Stimulated activated CD4-positive, alpha-beta T cell treated with anti-CD3 and anti-CD28 coated beads, Interleukin-1b, Interleukin-23, amount 100 ng/mL, for 24 hours (primary cell): ENCODE results near the gene IGFLR1.
A peak's percentile ranks its signal among the peaks of the same experiment; 100 is the strongest.
"Not testable (repeated sequence)": the region's sequence is repeated elsewhere in the genome, so short reads cannot be mapped to it uniquely, and the experiment has no call there.

Experiments used
- DNase-seq, 4 experiments: peaks; one replicate each; pipeline ENCODE4 v3.0.0-alpha.2; 2020; ENCODE audit warnings: low read depth in 4 of 4, low spot score in 1 of 4

IGFLR1 gene

GRCh38 chr19:35725216-35725861, 16.9 kb downstream of the IGFLR1 start:
- DNase-seq, result no peak

- no peak for DNase-seq
These were observed 17.7 kb downstream of the IGFLR1 start for GRCh38 chr19:35724560-35724959.

- not testable (repeated sequence) for DNase-seq
These were observed 18.1 kb downstream of the IGFLR1 start for GRCh38 chr19:35724132-35724531.

- no peak for DNase-seq
These were observed 18.6 kb downstream of the IGFLR1 start for GRCh38 chr19:35723671-35724070.

GRCh38 chr19:35722897-35723296, 19.4 kb downstream of the IGFLR1 start:
- DNase-seq, result no peak

- DNase-seq, result no peak
These were observed 19.8 kb downstream of the IGFLR1 start for GRCh38 chr19:35722461-35722860.

- DNase-seq, result no peak
These were observed 20.9 kb downstream of the IGFLR1 start for GRCh38 chr19:35721374-35721773.

GRCh38 chr19:35720648-35721047, 21.6 kb downstream of the IGFLR1 start:
- no peak for DNase-seq

- DNase-seq, result no peak
These were observed 22.1 kb downstream of the IGFLR1 start for GRCh38 chr19:35720163-35720524.

- no peak for DNase-seq
These were observed 22.7 kb downstream of the IGFLR1 start for GRCh38 chr19:35719402-35720162.

GRCh38 chr19:35718345-35719041, 23.8 kb downstream of the IGFLR1 start:
- peak in 1 of 4 experiments; percentile 51 for DNase-seq

GRCh38 chr19:35717665-35718344, 24.4 kb downstream of the IGFLR1 start, which contains the start of gene KMT2B:
TSS of gene KMT2B (plus strand) at chr19:35718003. CDS start at chr19:35718019, 16 bp downstream.
- DNase-seq, result peak in 2 of 4 experiments; percentile 83 to 93

- DNase-seq, result peak in 3 of 4 experiments; percentile 73 to 94 (median 91)
These were observed 25.2 kb downstream of the IGFLR1 start for GRCh38 chr19:35716801-35717664.

GRCh38 chr19:35715981-35716800, 26.1 kb downstream of the IGFLR1 start:
- no peak for DNase-seq

GRCh38 chr19:35715355-35715809, 26.9 kb downstream of the IGFLR1 start:
- no peak for DNase-seq

GRCh38 chr19:35714601-35715354, 27.5 kb downstream of the IGFLR1 start:
- no peak for DNase-seq

- no peak for DNase-seq
These were observed 28.3 kb downstream of the IGFLR1 start for GRCh38 chr19:35713904-35714495.

- DNase-seq, result no peak
These were observed 28.8 kb downstream of the IGFLR1 start for GRCh38 chr19:35713506-35713850.
